ENCODE results near the gene ADNP.
A peak's percentile ranks its signal among the peaks of the same experiment; 100 is the strongest.

The ADNP gene

DNA sequence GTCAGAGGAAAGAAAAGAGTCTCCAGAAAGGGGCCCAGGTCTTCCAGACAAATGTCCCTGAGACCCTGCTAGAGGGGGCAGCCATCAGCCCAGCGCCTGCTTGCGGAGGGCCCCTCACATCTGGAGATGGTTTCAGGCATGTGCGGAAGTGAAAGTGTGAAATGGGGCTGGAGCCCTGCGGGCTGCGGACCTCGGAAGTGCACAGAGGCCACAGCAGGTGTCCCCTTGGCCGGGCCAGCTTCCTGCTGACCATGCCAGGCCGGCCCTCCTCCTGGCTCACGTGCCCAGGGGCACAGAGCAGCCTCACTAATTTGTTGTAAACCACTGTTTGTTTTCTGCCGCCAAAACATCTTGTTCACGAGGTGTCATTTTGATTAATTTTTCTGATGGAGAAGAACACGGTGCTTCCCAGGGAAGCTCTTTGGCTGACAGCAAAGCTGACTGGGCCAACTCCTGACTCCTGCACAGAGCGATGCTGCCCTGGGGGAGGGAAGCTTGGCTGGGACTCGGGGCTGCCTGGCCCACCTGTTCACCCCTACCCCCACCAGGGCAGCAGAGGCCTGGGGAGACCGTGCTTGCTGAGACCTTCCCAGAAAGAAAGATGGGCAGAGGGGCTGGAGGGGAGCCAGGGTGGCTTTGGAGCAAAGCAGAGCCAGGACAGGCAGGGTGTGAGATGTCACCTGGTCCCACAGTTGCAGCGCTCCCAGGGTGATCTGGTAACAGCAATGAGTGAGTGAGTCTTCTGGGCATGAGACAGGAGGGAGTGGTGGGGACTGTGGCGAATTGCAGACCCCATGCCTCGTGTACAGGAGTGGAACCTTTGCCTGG is 82.2 kb downstream of the ADNP start:
- DNase-seq (ENCODE audit: low spot score): peak; percentile 6

GRCh38 chr20:50848341-50848808 is 82.9 kb downstream of the ADNP start:
- peak; percentile 8 for DNase-seq (ENCODE audit: low spot score)

DNA sequence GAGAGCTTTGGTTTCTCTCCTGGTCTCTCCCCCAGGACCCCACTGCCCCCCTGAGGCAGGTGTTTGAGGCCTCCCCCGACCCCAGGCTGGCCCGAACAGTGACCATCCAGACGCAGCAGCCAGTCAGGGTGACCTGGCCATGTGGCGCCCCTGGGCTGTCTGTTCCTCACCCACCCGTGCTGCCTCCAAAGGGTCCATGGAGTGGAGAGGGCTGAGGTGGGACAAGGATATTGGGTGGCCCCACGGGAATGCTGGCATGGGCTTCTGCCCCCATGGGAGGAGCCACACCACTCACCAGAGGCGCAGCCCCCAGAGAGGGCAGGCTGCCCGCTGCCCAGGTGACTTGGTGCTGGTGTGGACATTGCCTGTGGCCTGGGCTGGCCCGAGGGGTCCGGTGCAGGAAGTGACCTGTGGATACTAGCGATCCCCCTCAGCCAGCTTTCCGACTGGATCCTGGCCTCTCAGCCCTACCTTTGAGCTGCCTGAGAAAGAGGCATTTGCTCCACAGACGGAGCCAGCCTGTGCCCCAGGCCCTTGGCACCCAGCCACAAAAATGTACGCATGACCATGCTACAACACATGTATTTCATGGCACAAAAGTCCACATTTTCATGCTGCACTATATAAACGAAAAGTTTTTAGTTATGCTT is 85.5 kb downstream of the ADNP start:
- DNase-seq (ENCODE audit: low spot score): no peak

DNA sequence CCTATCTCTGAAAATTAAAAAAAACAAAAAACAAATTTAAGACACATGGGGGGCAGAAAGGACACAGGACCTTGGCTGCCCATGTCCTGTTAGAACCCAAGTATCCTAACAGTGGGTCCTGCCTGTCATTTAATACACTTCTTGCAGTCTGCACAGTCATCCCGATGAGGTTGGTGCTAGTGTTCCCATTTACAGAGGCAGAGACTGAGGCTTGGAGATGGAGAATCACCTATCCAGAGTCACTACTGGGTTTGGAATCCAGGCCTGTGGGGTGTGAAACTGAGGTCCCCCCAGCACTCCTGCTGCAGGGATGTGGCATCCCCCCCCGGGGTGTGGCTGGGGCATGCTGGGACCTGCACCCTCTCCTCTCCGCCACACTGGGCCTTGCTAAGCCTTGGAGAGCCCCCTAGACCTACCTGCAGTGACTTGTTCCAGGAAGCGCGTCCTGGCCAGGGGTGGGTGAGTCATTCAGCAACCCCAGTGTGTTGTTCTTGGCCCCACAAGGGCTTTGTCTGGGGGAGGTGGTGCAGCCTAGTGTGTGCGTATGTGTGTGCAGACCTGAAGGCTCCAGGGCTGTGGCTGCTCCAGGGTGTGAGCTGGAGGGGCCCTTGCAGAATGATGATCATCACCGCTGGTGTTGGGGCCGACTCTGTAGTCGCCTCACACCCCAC is 86.7 kb downstream of the ADNP start:
- no peak for DNase-seq (ENCODE audit: low spot score)

GRCh38 chr20:50843331-50844276 is 87.6 kb downstream of the ADNP start:
- no peak for DNase-seq (ENCODE audit: low spot score)

- no peak for DNase-seq (ENCODE audit: low spot score)
These were observed 88.4 kb downstream of the ADNP start for GRCh38 chr20:50842821-50843220.

Data from pons (tissue), 1 donor.